Thymus (tissue), 11 donors: ENCODE data around the gene NPNT. TPM values are rescaled to one million over a fixed set of nuclear protein-coding genes. Genes with fewer than 3 reads are reported as not detected.

ENCODE experiments used
- DNase-seq, 9 donors: peaks; one replicate each; pipeline ENCODE4 v3.0.0-alpha.2; 2013; ENCODE audit warnings: low spot score in 9 of 9, low read depth in 6 of 9, missing footprints in 1 of 9
- H3K27ac ChIP-seq, 2 donors: one replicate each; pipeline ENCODE4 v1.5.1; 2013; ENCODE audit warnings: control low read depth in 1 of 2, low read depth in 1 of 2, low read length in 1 of 2, mild to moderate bottlenecking in 1 of 2, moderate library complexity in 1 of 2
- H3K27me3 ChIP-seq, 2 donors: one replicate each; pipeline ENCODE4 v1.5.1; 2013; ENCODE audit warnings: low read length in 1 of 2; ENCODE audit not compliant: control insufficient read depth in 2 of 2, insufficient read depth in 1 of 2
- H3K36me3 ChIP-seq, 2 donors: one replicate each; pipeline ENCODE4 v1.5.1; 2013; ENCODE audit warnings: low read length in 1 of 2, mild to moderate bottlenecking in 1 of 2, moderate library complexity in 1 of 2; ENCODE audit not compliant: control insufficient read depth in 2 of 2, insufficient read depth in 2 of 2
- H3K4me1 ChIP-seq, 2 donors: one replicate each; pipeline ENCODE4 v1.5.1; 2013; ENCODE audit warnings: low read length in 2 of 2; ENCODE audit not compliant: control insufficient read depth in 2 of 2, insufficient read depth in 2 of 2
- H3K4me3 ChIP-seq, 2 donors: one replicate each; pipeline ENCODE4 v1.5.1; 2013; ENCODE audit warnings: low read length in 2 of 2, control low read depth in 1 of 2, mild to moderate bottlenecking in 1 of 2
- H3K9me3 ChIP-seq, 2 donors: one replicate each; pipeline ENCODE4 v1.5.1; 2013; ENCODE audit warnings: low read length in 1 of 2, mild to moderate bottlenecking in 1 of 2; ENCODE audit not compliant: control insufficient read depth in 2 of 2, insufficient read depth in 1 of 2
- WGBS: extraction: QIAGEN DNeasy Blood & Tissue Kit; methylation state at CpG from one replicate; pipeline ENCODE4 v1.1.7; 2013; 5-methylcytosine and 5-hydroxymethylcytosine counted together
- polyA plus RNA-seq: library from polyadenylated mRNA; stranded (reverse); fragments of 200-250 nt; gene quantifications from one replicate; pipeline ENCODE4 v1.2.3, GENCODE V29; 2013
- total RNA-seq: library from RNA; stranded (reverse); fragments of 120-200 nt; gene quantifications from one replicate; pipeline ENCODE4 v1.2.4, GENCODE V29; 2013
- donor health status: healthy.

Gene NPNT
- total and polyA plus RNA-seq, 2 donors = 22.2 to 41.8 TPM

- no peak for DNase-seq
- Histone ChIP-seq H3K27me3 (peaks cover 3 to 27% of the 10 kb centered on the region in 2 donors), H3K9me3 (no peaks in the 10 kb centered on the region), H3K36me3 (no peaks in the 10 kb centered on the region), H3K27ac (no peak overlapping the region), H3K4me1 (no peaks in the 10 kb centered on the region), H3K4me3 (no peak overlapping the region)
- WGBS = 98% methylated on average over 2 of the region's 2 CpGs
These were observed 7.4 kb downstream of the NPNT start for GRCh38 chr4:105902550-105903262.

DNA sequence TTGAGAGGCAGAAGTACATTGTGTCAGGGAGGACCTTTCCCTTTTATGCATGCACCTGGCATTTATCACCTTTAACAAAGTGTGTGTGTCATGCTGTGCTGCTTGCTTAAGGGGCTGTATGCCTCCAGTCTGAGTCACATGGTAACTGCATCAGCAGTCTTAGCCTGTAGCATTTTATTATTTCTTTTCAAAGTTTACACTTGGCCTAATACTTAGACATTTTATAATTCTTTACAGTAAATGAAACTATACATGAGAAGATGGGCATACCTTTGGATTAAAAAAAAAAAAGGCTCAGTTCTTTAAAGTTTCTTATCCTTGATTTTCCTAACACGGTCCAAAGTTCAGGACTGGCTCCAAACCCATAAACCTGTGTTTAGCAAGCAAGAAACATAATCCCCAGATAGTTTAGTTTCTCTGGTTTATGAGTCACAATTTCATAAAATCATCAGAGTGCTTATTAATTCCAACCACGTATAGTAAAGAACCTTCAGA lies 14.6 kb downstream of the NPNT start:
- Histone ChIP-seq H3K4me1 (no peaks in the 10 kb centered on the region), H3K4me3 (no peak overlapping the region), H3K27me3 (no peaks in the 10 kb centered on the region), H3K9me3 (no peaks in the 10 kb centered on the region), H3K36me3 (no peaks in the 10 kb centered on the region), H3K27ac (no peak overlapping the region)
- whole genome bisulfite sequencing = 88% methylated on average over 2 of the region's 2 CpGs
- DNase-seq = no peak

- no peaks in the 10 kb centered on the region for H3K9me3 ChIP-seq
- DNase-seq = no peak
- no peaks in the 10 kb centered on the region for H3K36me3 ChIP-seq
- no peak overlapping the region for H3K4me3 ChIP-seq
- no peak overlapping the region for H3K27ac ChIP-seq
- no peaks in the 10 kb centered on the region for H3K27me3 ChIP-seq
- H3K4me1 ChIP-seq = no peaks in the 10 kb centered on the region
These were observed 16.2 kb downstream of the NPNT start for GRCh38 chr4:105911426-105911825.

DNA sequence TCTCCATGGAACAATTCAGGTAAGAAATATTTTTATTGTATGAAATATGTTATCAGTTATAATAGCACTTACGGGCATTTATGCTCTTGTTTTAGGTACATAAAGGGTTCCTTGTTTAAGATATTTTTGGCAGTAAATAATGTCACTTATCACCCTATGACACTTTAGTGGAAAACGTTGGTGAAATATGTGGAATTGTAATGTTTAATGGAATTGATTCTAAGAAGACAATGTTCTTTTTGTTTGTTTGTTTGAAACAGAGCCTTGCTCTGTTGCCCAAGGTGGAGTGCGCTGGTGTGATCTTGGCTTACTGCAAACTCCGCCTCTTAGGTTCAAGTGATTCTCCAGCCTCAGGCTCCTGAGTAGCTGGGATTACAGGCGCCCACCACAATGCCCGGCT lies 17.4 kb downstream of the NPNT start:
- no peak overlapping the region for H3K4me3 ChIP-seq
- 96% methylated on average over 6 of the region's 6 CpGs for WGBS
- no peaks in the 10 kb centered on the region for H3K9me3 ChIP-seq
- H3K27me3 ChIP-seq = no peaks in the 10 kb centered on the region
- H3K36me3 ChIP-seq = no peaks in the 10 kb centered on the region
- H3K4me1 ChIP-seq = no peaks in the 10 kb centered on the region
- H3K27ac ChIP-seq = no peak overlapping the region
- DNase-seq = no peak

DNA sequence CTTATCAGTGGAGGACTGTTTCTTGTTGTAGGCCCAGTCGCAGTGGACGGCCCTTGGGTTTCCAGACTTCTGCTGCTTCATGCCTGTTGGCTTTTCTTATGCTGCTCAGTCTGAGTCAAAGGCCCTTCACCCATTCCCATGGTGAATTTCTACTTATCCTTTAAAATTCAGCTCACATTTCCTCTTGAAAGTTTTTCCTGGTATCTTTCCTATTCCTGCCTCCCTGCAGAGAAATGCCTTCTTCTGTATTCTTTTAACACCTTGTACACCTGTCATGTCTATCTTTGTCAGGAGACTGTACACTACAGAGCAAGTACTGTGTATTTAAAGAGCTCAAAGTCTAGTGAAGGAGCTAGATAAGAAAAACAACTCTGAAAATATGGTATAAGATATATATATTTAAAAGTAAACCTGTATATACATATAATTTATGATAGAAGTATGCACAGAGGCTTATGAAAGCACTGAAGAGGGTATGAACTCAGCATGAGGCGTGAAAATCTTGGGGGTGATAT lies 22.0 kb downstream of the NPNT start:
- 97% methylated on average over 3 of the region's 3 CpGs for WGBS

GRCh38 chr4:105921301-105921700 lies 26.0 kb downstream of the NPNT start:
- Histone ChIP-seq H3K27me3 (no peaks in the 10 kb centered on the region), H3K9me3 (no peaks in the 10 kb centered on the region), H3K36me3 (no peaks in the 10 kb centered on the region), H3K4me3 (no peak overlapping the region), H3K27ac (no peak overlapping the region), H3K4me1 (no peaks in the 10 kb centered on the region)
- no peak for DNase-seq

More for the DNA sequence above, 22.0 kb downstream of the NPNT start:
- H3K4me3 ChIP-seq = no peak overlapping the region
- no peaks in the 10 kb centered on the region for H3K9me3 ChIP-seq
- no peak for DNase-seq
- no peaks in the 10 kb centered on the region for H3K27me3 ChIP-seq
- no peak overlapping the region for H3K27ac ChIP-seq
- H3K4me1 ChIP-seq = no peaks in the 10 kb centered on the region
- no peaks in the 10 kb centered on the region for H3K36me3 ChIP-seq

- WGBS = 86% methylated on average over 7 of the region's 7 CpGs
- Histone ChIP-seq H3K4me3 (no peak overlapping the region), H3K4me1 (no peaks in the 10 kb centered on the region), H3K27ac (no peak overlapping the region), H3K36me3 (no peaks in the 10 kb centered on the region), H3K27me3 (no peaks in the 10 kb centered on the region), H3K9me3 (no peaks in the 10 kb centered on the region)
- DNase-seq = peak in 2 of 9 donors; percentile 1 to 15
These were observed 28.4 kb downstream of the NPNT start for GRCh38 chr4:105923497-105924238.

DNA sequence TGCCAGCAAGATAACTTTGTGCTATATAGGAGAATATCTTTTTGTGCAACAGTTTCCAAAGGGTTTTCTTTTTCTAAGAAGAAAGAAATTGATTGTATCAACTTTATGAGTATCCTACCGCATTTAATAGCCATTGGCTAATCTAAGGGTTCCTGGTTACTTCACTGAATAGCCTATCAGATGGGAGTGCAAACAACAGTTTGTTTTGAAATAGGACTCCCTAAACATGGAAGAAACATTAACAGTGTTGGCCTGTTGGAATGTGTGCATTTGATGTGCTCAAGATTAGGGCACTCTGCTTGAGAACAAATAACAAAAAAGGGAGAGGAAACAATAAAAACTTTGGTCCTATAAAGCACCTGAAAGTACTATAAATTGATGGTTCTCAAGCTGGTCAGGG lies 29.1 kb downstream of the NPNT start:
- H3K4me1 ChIP-seq = no peaks in the 10 kb centered on the region
- no peak overlapping the region for H3K27ac ChIP-seq
- 94% methylated on average over 1 of the region's 1 CpG for WGBS
- H3K4me3 ChIP-seq = no peak overlapping the region
- no peaks in the 10 kb centered on the region for H3K27me3 ChIP-seq
- no peaks in the 10 kb centered on the region for H3K36me3 ChIP-seq
- H3K9me3 ChIP-seq = no peaks in the 10 kb centered on the region
- DNase-seq = no peak

DNA sequence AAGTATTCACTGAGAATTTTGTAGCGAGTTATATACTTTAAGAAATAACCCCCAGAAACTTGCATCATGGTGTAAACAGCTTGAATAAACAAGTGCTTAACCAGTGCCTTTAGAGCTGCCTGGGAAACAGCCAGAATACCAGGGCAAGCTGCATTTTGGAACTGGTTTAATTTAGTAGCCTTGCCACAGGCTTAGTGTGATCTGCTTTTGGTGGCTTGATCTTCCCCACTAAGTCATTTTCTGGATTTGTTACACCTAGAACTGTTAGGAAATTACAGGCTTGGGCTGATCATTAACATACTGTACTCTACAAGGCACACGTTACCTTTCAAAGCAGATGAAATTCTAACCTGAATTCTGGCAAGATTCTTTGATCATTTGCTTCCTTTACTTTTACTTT lies 35.4 kb downstream of the NPNT start:
- Histone ChIP-seq H3K36me3 (no peaks in the 10 kb centered on the region), H3K9me3 (no peaks in the 10 kb centered on the region), H3K4me1 (no peaks in the 10 kb centered on the region), H3K27ac (no peak overlapping the region), H3K27me3 (no peaks in the 10 kb centered on the region), H3K4me3 (no peak overlapping the region)
- WGBS = 90% methylated on average over 2 of the region's 2 CpGs
- no peak for DNase-seq
